OCI-LY3 (cell line): ENCODE measurements around the gene SLCO2A1.

Experiments
- H2AFZ ChIP-seq: fragments of 200-600, 300-600 bp; shearing (Covaris generic); 2 replicates; pipeline ENCODE4 v1.6.0; 2014; ENCODE audit warnings: antibody characterized with exemption, low read depth, low read length
- H3K27ac ChIP-seq: fragments of 200-600, 300-600 bp; sonication (generic); 2 replicates; pipeline ENCODE4 v1.5.1; 2014; ENCODE audit warnings: mild to moderate bottlenecking, low read length, moderate library complexity, mixed read lengths
- H3K27me3 ChIP-seq: fragments of 200-600, 300-600 bp; sonication (generic); 2 replicates; pipeline ENCODE4 v1.6.1; 2014; ENCODE audit warnings: low read depth, low read length, mixed read lengths
- H3K36me3 ChIP-seq: fragments of 200-600, 300-600 bp; sonication (generic); replicated peaks from 2 replicates; pipeline ENCODE3; 2014; ENCODE audit warnings: low read depth, low read length, mixed read lengths
- H3K4me1 ChIP-seq: fragments of 300-600, 200-600 bp; sonication (generic); 2 replicates; pipeline ENCODE4 v1.6.1; 2014; ENCODE audit warnings: low read length, mixed read lengths
- H3K4me2 ChIP-seq: fragments of 200-600, 300-600 bp; sonication (generic); 2 replicates; pipeline ENCODE4 v1.6.1; 2014; ENCODE audit warnings: low read length, mixed read lengths
- H3K4me3 ChIP-seq: fragments of 300-600, 200-600 bp; sonication (generic); 2 replicates; pipeline ENCODE4 v1.5.1; 2014; ENCODE audit warnings: antibody characterized with exemption, mild to moderate bottlenecking, low read length, moderate library complexity
- H3K79me2 ChIP-seq: fragments of 300-600, 200-600 bp; shearing (Covaris generic); 2 replicates; pipeline ENCODE4 v1.6.1; 2014; ENCODE audit warnings: mild to moderate bottlenecking, low read length, mixed read lengths
- H3K9ac ChIP-seq: fragments of 300-600, 200-600 bp; shearing (Covaris generic); 2 replicates; pipeline ENCODE4 v1.6.0; 2014; ENCODE audit warnings: mild to moderate bottlenecking, low read length, moderate library complexity
- H3K9me3 ChIP-seq: fragments of 200-600, 300-600 bp; shearing (Covaris generic); 2 replicates; pipeline ENCODE4 v1.6.1; 2014; ENCODE audit warnings: low read length, mixed read lengths; ENCODE audit not compliant: insufficient read depth
- H4K20me1 ChIP-seq: fragments of 200-600, 300-600 bp; sonication (generic); 2 replicates; pipeline ENCODE4 v1.6.1; 2016; ENCODE audit warnings: low read length, mixed read lengths; ENCODE audit not compliant: insufficient read depth
- EZH2phosphoT487 ChIP-seq: fragments of 200-600 bp; shearing (Covaris generic); IDR thresholded peaks from 2 replicates; pipeline ENCODE4 v1.6.1; 2018; ENCODE audit warnings: antibody characterized with exemption, mixed run types, low read depth
- TF ChIP-seq, protein P1 (sequence below): fragments of 200-600, 300-600 bp; sonication (generic); IDR thresholded peaks from 2 replicates; pipeline ENCODE4 v1.5.1; 2014; ENCODE audit warnings: antibody characterized with exemption, low read length, low read depth

The SLCO2A1 gene

DNA sequence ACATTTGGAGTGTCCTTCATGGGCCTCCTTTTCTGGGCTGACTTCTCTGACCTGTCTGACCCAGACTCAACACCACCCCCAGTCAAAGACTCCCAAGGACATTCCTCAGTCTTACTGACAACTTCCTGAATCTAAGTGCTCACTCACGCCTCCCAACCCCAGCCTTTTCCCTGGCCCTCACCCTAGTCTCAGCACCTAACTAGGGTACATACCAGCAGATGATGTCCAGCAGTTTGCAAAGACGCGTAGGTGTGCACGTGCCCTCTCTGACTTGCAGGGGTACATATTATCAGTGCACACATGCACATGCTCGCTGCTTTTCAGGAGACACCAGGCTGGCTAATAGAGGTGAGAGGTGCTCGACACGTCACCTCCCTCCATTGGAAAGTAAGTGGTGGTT, 38.7 kb upstream of the SLCO2A1 start:
- Histone ChIP-seq H3K9me3 (no peaks in the 10 kb centered on the region), H3K27me3 (peaks cover 8% of the 10 kb centered on the region; the same call in 1 of the 2 replicates), H4K20me1 (no peaks in the 10 kb centered on the region), H3K27ac (no peak overlapping the region), H3K4me2 (no peak overlapping the region), H3K9ac (no peak overlapping the region), H3K79me2 (no peaks in the 10 kb centered on the region), H3K36me3 (no peaks in the 10 kb centered on the region), H2AFZ (no peak overlapping the region), H3K4me1 (no peaks in the 10 kb centered on the region), H3K4me3 (no peak overlapping the region)
- TF ChIP-seq EZH2phosphoT487: no peak
- TF ChIP-seq, protein P1, sequence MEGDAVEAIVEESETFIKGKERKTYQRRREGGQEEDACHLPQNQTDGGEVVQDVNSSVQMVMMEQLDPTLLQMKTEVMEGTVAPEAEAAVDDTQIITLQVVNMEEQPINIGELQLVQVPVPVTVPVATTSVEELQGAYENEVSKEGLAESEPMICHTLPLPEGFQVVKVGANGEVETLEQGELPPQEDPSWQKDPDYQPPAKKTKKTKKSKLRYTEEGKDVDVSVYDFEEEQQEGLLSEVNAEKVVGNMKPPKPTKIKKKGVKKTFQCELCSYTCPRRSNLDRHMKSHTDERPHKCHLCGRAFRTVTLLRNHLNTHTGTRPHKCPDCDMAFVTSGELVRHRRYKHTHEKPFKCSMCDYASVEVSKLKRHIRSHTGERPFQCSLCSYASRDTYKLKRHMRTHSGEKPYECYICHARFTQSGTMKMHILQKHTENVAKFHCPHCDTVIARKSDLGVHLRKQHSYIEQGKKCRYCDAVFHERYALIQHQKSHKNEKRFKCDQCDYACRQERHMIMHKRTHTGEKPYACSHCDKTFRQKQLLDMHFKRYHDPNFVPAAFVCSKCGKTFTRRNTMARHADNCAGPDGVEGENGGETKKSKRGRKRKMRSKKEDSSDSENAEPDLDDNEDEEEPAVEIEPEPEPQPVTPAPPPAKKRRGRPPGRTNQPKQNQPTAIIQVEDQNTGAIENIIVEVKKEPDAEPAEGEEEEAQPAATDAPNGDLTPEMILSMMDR: no peak

DNA sequence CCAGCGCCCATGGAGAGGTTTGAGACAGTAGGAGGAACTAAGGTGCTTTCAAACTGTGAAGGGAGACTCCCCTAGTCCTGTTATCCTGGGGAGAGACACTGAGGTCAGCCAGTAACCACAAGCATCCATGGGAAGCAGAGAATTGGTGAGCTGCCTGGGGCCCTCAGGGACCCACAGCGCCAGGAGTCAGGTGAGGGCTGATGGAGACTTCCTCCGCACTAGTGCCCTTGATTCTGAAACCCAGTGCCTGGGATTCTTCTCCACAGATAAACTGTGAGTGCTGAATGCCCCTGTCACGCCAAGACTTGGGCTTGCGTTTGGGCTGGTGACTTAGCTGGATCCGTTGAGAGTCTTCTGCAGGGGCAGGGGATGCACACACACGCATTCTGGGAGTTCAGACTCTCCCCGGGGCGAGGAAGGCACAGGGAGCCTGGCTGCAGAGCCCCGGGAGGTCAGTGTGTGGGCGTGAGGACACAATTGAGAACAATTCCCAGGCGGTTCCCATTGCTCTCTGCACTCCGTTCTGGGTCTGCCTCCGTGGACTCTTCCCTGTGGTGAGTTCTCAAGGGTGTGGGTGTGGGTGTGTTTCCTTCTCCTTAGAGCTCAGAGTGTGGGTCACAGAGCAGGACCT, 37.9 kb upstream of the SLCO2A1 start:
- Histone ChIP-seq H3K79me2 (no peaks in the 10 kb centered on the region), H3K9me3 (no peaks in the 10 kb centered on the region), H4K20me1 (no peaks in the 10 kb centered on the region), H3K4me1 (no peaks in the 10 kb centered on the region), H2AFZ (no peak overlapping the region), H3K4me2 (no peak overlapping the region), H3K27ac (no peak overlapping the region), H3K9ac (no peak overlapping the region), H3K36me3 (no peaks in the 10 kb centered on the region), H3K27me3 (peaks cover 9% of the 10 kb centered on the region; the same call in 1 of the 2 replicates), H3K4me3 (no peak overlapping the region)
- no peak for TF ChIP-seq EZH2phosphoT487
- TF ChIP-seq, protein P1: no peak

DNA sequence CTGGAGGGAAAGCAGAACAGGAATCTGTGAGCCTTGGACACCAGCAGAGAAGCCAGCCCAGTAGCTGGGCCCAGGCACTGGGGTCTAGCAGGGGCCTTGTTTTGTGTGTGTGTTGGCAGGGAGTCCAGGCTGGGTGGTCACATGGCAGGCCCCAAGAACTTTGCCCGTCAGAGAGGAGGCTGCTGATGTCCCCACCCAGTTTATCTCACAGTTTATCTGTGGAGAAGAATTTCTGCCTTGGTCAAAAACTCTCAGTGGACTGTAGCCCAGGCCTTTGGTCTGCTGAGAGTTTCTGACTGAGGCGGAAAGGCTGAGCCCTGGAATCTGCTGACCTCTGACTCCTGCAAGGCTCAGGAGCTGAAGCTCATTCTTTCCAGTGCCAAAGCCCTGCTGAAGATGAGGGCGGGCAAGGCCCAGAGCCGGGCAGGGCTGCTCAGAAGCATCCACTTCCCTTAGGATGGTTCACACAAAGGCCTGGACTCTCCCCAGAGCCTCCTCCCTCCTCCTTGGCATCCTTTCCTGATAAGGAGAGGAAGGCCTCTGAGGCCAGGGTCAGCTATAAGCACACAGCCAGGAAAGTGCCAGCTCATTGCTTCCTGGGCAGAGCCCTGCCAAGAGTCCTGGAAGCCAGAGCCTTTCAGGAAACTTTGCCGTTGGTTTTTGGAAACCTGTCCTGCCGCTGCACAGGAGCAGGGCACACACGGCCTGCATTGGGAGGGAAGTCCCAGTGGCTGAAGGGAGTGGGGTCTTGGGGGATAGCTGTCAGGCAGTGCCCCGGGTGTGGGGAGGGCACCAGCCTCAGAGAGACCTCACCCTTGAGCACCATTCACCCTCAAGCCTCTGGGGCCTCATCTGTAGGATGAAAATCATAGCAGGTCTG, 37.2 kb upstream of the SLCO2A1 start:
- Histone ChIP-seq H3K36me3 (no peaks in the 10 kb centered on the region), H3K4me1 (no peaks in the 10 kb centered on the region), H2AFZ (no peak overlapping the region), H3K27ac (no peak overlapping the region), H4K20me1 (no peaks in the 10 kb centered on the region), H3K4me2 (no peak overlapping the region), H3K4me3 (no peak overlapping the region), H3K27me3 (peaks cover 17% of the 10 kb centered on the region), H3K79me2 (no peaks in the 10 kb centered on the region), H3K9ac (no peak overlapping the region), H3K9me3 (no peaks in the 10 kb centered on the region)
- no peak for TF ChIP-seq EZH2phosphoT487
- TF ChIP-seq, protein P1: no peak

DNA sequence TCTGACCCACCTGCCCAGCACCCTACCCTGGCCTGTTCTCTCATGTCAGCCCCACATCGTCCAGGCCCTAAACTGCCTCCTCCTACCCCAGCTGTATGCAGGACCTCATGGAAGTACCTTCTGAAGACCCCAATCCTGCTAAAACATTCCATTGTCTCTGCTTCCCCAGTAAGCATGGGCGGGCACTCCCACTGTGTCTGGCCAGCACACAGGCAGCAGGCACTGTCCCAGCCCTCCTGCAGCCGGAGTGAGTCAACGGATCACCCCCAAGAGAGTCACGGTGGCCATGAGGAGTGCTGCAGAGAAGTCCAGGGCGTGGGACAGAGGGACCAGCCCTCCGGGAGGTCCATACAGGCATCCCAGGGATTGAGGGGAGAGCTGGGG, 36.4 kb upstream of the SLCO2A1 start:
- no peak for TF ChIP-seq EZH2phosphoT487
- TF ChIP-seq, protein P1: no peak
- H3K27me3 ChIP-seq: peaks cover 24% of the 10 kb centered on the region
- no peak overlapping the region for H2AFZ ChIP-seq
- H3K9me3 ChIP-seq: no peaks in the 10 kb centered on the region
- H3K9ac ChIP-seq: no peak overlapping the region
- no peak overlapping the region for H3K4me2 ChIP-seq
- no peaks in the 10 kb centered on the region for H4K20me1 ChIP-seq
- no peak overlapping the region for H3K4me3 ChIP-seq
- no peaks in the 10 kb centered on the region for H3K36me3 ChIP-seq
- no peaks in the 10 kb centered on the region for H3K79me2 ChIP-seq
- H3K4me1 ChIP-seq: no peaks in the 10 kb centered on the region
- H3K27ac ChIP-seq: no peak overlapping the region
